H1 (cell line): Measurements from ENCODE around the gene HERC3. TPM values are rescaled to one million over a fixed set of nuclear protein-coding genes. Genes with fewer than 3 reads are reported as not detected.

Experiments used
- CTCF ChIA-PET: fragments of 300-600 bp; sonication (Branson Sonifier 250); formaldehyde crosslinking; loops from one replicate; lab custom pipeline; 2021; ENCODE audit not compliant: partially characterized antibody; lab: Charles Lee
- POLR2A ChIA-PET: fragments of 300-600 bp; sonication (Branson Sonifier 250); formaldehyde crosslinking; loops from one replicate; lab custom pipeline; 2021; ENCODE audit warnings: inconsistent platforms; ENCODE audit not compliant: partially characterized antibody; lab: Charles Lee
- DNase-seq, 2 experiments: peaks; one replicate each; pipeline versions ENCODE4 v3.0.0 to v3.0.0-alpha.2; 2010 to 2022; ENCODE audit warnings: low spot score in 2 of 2, low read depth in 1 of 2, mixed read lengths in 1 of 2
- FAIRE-seq: peaks from 2 replicates; lab custom pipeline; 2011; peaks lifted over from hg19 to GRCh38; lab: Jason Lieb, UNC
- H2AFZ ChIP-seq: 2 replicates; pipeline ENCODE4 v1.8.1; 2012; ENCODE audit warnings: low read length, inconsistent platforms
- H2AK5ac ChIP-seq: 2 replicates; pipeline ENCODE4 v1.6.1; 2013; ENCODE audit warnings: low read depth, low read length
- H2BK120ac ChIP-seq: replicated peaks from 2 replicates; pipeline ENCODE3; 2013; ENCODE audit warnings: low read depth, low read length, inconsistent platforms
- H2BK12ac ChIP-seq: 2 replicates; pipeline ENCODE4 v1.6.1; 2013; ENCODE audit warnings: low read depth, low read length
- H2BK15ac ChIP-seq: 2 replicates; pipeline ENCODE4 v1.6.1; 2013; ENCODE audit warnings: low read length
- H2BK20ac ChIP-seq: 2 replicates; pipeline ENCODE4 v1.6.1; 2013; ENCODE audit warnings: low read length
- H2BK5ac ChIP-seq: 2 replicates; pipeline ENCODE4 v1.6.1; 2013; ENCODE audit warnings: low read depth, low read length
- H3K14ac ChIP-seq: 2 replicates; pipeline ENCODE4 v1.6.1; 2013; ENCODE audit warnings: inconsistent platforms; ENCODE audit not compliant: insufficient read length
- H3K18ac ChIP-seq: 2 replicates; pipeline ENCODE4 v1.6.1; 2013; ENCODE audit warnings: low read length; ENCODE audit errors: extremely low read depth
- H3K23ac ChIP-seq: 2 replicates; pipeline ENCODE4 v1.6.1; 2013; ENCODE audit warnings: inconsistent platforms; ENCODE audit not compliant: insufficient read length
- H3K23me2 ChIP-seq: 2 replicates; pipeline ENCODE4 v1.6.1; 2013; ENCODE audit warnings: low read depth, low read length
- H3K27ac ChIP-seq: 2 replicates; pipeline ENCODE4 v1.6.1; 2011; ENCODE audit warnings: low read depth, low read length, inconsistent platforms
- H3K27me3 ChIP-seq, 4 experiments: replicated peaks in 1 of 4; 1 replicate in 1 of 4; 2 replicates in 3 of 4; pipeline versions ENCODE4 v1.6.1 to v1.8.1; 2011 to 2013; ENCODE audit warnings: low read length in 3 of 4, mild to moderate bottlenecking in 3 of 4, inconsistent platforms in 2 of 4, mixed read lengths in 2 of 4, moderate library complexity in 1 of 4; ENCODE audit not compliant: control insufficient read depth in 3 of 4, insufficient read depth in 3 of 4; ENCODE audit errors: extremely low read depth in 1 of 4
- H3K36me3 ChIP-seq, 4 experiments: 2 replicates each; pipeline versions ENCODE4 v1.6.1 to v1.8.1; 2011 to 2013; ENCODE audit warnings: mild to moderate bottlenecking in 4 of 4, low read length in 3 of 4, moderate library complexity in 2 of 4, control low read depth in 1 of 4, inconsistent platforms in 1 of 4; ENCODE audit not compliant: insufficient read depth in 4 of 4, control insufficient read depth in 2 of 4
- H3K4ac ChIP-seq: replicated peaks from 2 replicates; pipeline ENCODE3; 2013; ENCODE audit warnings: low read length, low read depth, mixed read lengths, inconsistent platforms; ENCODE audit not compliant: insufficient read length
- H3K4me1 ChIP-seq, 4 experiments: replicated peaks in 1 of 4; 1 replicate in 1 of 4; 2 replicates in 3 of 4; pipeline versions ENCODE4 v1.6.1 to v1.8.1; 2011 to 2013; ENCODE audit warnings: low read length in 3 of 4, inconsistent platforms in 2 of 4, mixed read lengths in 1 of 4; ENCODE audit not compliant: insufficient read depth in 4 of 4, control insufficient read depth in 3 of 4
- H3K4me2 ChIP-seq, 2 experiments: 2 replicates each; pipeline versions ENCODE4 v1.6.1 to v1.8.1; 2011 to 2013; ENCODE audit warnings: low read depth in 2 of 2, low read length in 2 of 2, control low read depth in 1 of 2, inconsistent platforms in 1 of 2, mild to moderate bottlenecking in 1 of 2; ENCODE audit not compliant: insufficient read depth in 1 of 2
- H3K4me3 ChIP-seq, 4 experiments: fragments of 200-600, 300-600 bp in 1 of 4; sonication (generic), shearing (Covaris generic), sonication (Bioruptor Twin) in 1 of 4; 2 replicates each; pipeline versions ENCODE4 v1.5.1 to v1.8.1; 2011 to 2016; ENCODE audit warnings: low read length in 4 of 4, low read depth in 3 of 4, control low read depth in 2 of 4, inconsistent platforms in 2 of 4, mild to moderate bottlenecking in 2 of 4, mixed read lengths in 1 of 4, moderate library complexity in 1 of 4; ENCODE audit not compliant: insufficient read depth in 2 of 4; ENCODE audit errors: extremely low read depth in 1 of 4
- H3K56ac ChIP-seq: replicated peaks from 2 replicates; pipeline ENCODE3; 2013; ENCODE audit warnings: low read depth, mild to moderate bottlenecking, mixed read lengths, low read length, inconsistent platforms; ENCODE audit not compliant: insufficient read length
- H3K79me1 ChIP-seq: 2 replicates; pipeline ENCODE4 v1.6.1; 2013; ENCODE audit warnings: low read depth, low read length, control low read depth
- H3K79me2 ChIP-seq, 2 experiments: 2 replicates each; pipeline versions ENCODE4 v1.6.1 to v1.8.1; 2012 to 2013; ENCODE audit warnings: low read length in 2 of 2, mild to moderate bottlenecking in 2 of 2, inconsistent platforms in 1 of 2; ENCODE audit not compliant: insufficient read depth in 2 of 2, control insufficient read depth in 1 of 2
- H3K9ac ChIP-seq, 4 experiments: replicated peaks in 1 of 4; 1 replicate in 1 of 4; 2 replicates in 3 of 4; pipeline versions ENCODE4 v1.6.1 to v1.8.1; 2011 to 2013; ENCODE audit warnings: low read depth in 3 of 4, low read length in 3 of 4, control low read depth in 2 of 4, mild to moderate bottlenecking in 2 of 4, moderate library complexity in 2 of 4, inconsistent platforms in 1 of 4; ENCODE audit errors: extremely low read depth in 1 of 4
- H3K9me3 ChIP-seq, 2 experiments: 2 replicates each; pipeline versions ENCODE4 v1.6.1 to v1.8.1; 2012 to 2013; ENCODE audit warnings: mild to moderate bottlenecking in 2 of 2, moderate library complexity in 2 of 2, control low read depth in 1 of 2, inconsistent platforms in 1 of 2, low read depth in 1 of 2, low read length in 1 of 2, mixed read lengths in 1 of 2; ENCODE audit not compliant: insufficient read depth in 2 of 2
- H4K20me1 ChIP-seq, 2 experiments: replicated peaks in 1 of 2; 2 replicates each; pipeline versions ENCODE3 to v1.8.1; 2011 to 2013; ENCODE audit warnings: inconsistent platforms in 2 of 2, low read length in 2 of 2, mild to moderate bottlenecking in 1 of 2; ENCODE audit not compliant: insufficient read depth in 2 of 2, control insufficient read depth in 1 of 2
- H4K5ac ChIP-seq: 2 replicates; pipeline ENCODE4 v1.6.1; 2013; ENCODE audit warnings: low read length, low read depth, mixed read lengths, inconsistent platforms; ENCODE audit not compliant: insufficient read length
- H4K8ac ChIP-seq: 2 replicates; pipeline ENCODE4 v1.8.0; 2013; ENCODE audit warnings: mild to moderate bottlenecking, moderate library complexity, low read length, inconsistent platforms; ENCODE audit not compliant: insufficient read depth; ENCODE audit errors: extremely low read depth
- H4K91ac ChIP-seq: replicated peaks from 2 replicates; pipeline ENCODE3; 2013; ENCODE audit warnings: low read length, mixed read lengths, inconsistent platforms; ENCODE audit not compliant: insufficient read length
- BACH1 ChIP-seq: IDR thresholded peaks from 2 replicates; pipeline ENCODE4 v1.6.1; 2012; ENCODE audit warnings: low read length, improper control_type of control experiment
- EGR1 ChIP-seq: IDR thresholded peaks from 2 replicates; pipeline ENCODE4 v1.6.1; 2011; ENCODE audit warnings: low read depth, low read length, borderline replicate concordance
- GTF2F1 ChIP-seq: IDR thresholded peaks from 2 replicates; pipeline ENCODE4 v1.6.1; 2012; ENCODE audit warnings: low read depth, low read length, improper control_type of control experiment, borderline replicate concordance
- JUN ChIP-seq: IDR thresholded peaks from 2 replicates; pipeline ENCODE4 v1.6.1; 2011; ENCODE audit warnings: low read depth, mild to moderate bottlenecking, improper control_type of control experiment, low read length
- KDM1A ChIP-seq: fragments of 200-600, 300-600 bp; sonication (generic); IDR thresholded peaks from 2 replicates; pipeline ENCODE4 v1.7.1; 2016; ENCODE audit warnings: mild to moderate bottlenecking, low read length, borderline replicate concordance
- SP1 ChIP-seq: IDR thresholded peaks from 2 replicates; pipeline ENCODE4 v1.6.1; 2011; ENCODE audit warnings: low read depth, low read length
- USF2 ChIP-seq: IDR thresholded peaks from 2 replicates; pipeline ENCODE4 v1.6.1; 2011; ENCODE audit warnings: low read length, improper control_type of control experiment
- WGBS, 2 experiments: shearing (Covaris generic) in 1 of 2; methylation state at CpG; one replicate each; pipeline versions ENCODE4 v1.1.6 to v1.1.7; 2013 to 2015; ENCODE audit warnings: low lambda C conversion rate in 2 of 2, mixed read lengths in 2 of 2, inconsistent platforms in 1 of 2, low coverage in 1 of 2, missing lambda C conversion rate in 1 of 2; ENCODE audit not compliant: insufficient replicate concordance in 2 of 2, insufficient coverage in 1 of 2, insufficient read length in 1 of 2; ENCODE audit errors: extremely low coverage in 1 of 2, missing lambda C conversion rate in 1 of 2; 5-methylcytosine and 5-hydroxymethylcytosine counted together
- polyA plus RNA-seq, 7 experiments: library from polyadenylated mRNA; depleted of rRNA in 3 of 7; stranded (reverse) in 5 of 7; unstranded in 2 of 7; fragments of >200 nt in 5 of 7; fragments of 200-250 nt in 2 of 7; gene quantifications; 1 replicate in 5 of 7; 2 replicates in 1 of 7; 4 replicates in 1 of 7; pipeline versions ENCODE4 v1.2.1 to v1.2.3, GENCODE V29; 2011 to 2013; ENCODE audit warnings: missing spikeins in 2 of 7, mixed read lengths in 2 of 7
- total RNA-seq: library from RNA; stranded (reverse); fragmentation: NEBNext Ultra II Directional; extraction: Animal tissue kit (Norgen Biotek cat#: 25700); gene quantifications from 2 replicates; pipeline ENCODE4 v1.2.1, GENCODE V29; 2021

The HERC3 gene
- total and polyA plus RNA-seq, 2 of the 8 experiments (the other 6 are each of a cell fraction or from before 2014, with no cell fraction given): 1.4 to 5.7 TPM

- Histone ChIP-seq H2AK5ac (no peak overlapping the region), H3K56ac (no peak overlapping the region), H2BK120ac (no peak overlapping the region), H3K4me3 (no peak overlapping the region), H4K5ac (no peak overlapping the region), H3K79me1 (no peaks in the 10 kb centered on the region), H3K4me1 (peaks cover 0 to 4% (median 1%) of the 10 kb centered on the region in 4 experiments; a peak in 2 of 7 replicates), H3K9me3 (peaks cover 0 to 3% of the 10 kb centered on the region in 2 experiments; a peak in 1 of 4 replicates), H4K91ac (no peak overlapping the region), H3K9ac (no peak overlapping the region), H4K8ac (no peak overlapping the region), H3K14ac (no peak overlapping the region), H3K79me2 (no peaks in the 10 kb centered on the region), H2BK20ac (no peak overlapping the region), H2BK5ac (no peak overlapping the region), H3K27ac (no peak overlapping the region), H2BK12ac (no peak overlapping the region), H3K4me2 (no peak overlapping the region), H3K18ac (no peak overlapping the region), H3K27me3 (no peaks in the 10 kb centered on the region), H2BK15ac (no peak overlapping the region), H3K23ac (no peak overlapping the region), H3K36me3 (peaks cover 0 to 3% (median 0%) of the 10 kb centered on the region in 4 experiments; a peak in 1 of 8 replicates), H4K20me1 (no peaks in the 10 kb centered on the region), H3K4ac (no peak overlapping the region), H2AFZ (no peak overlapping the region), H3K23me2 (no peaks in the 10 kb centered on the region)
- no peak for FAIRE-seq
- no peak for DNase-seq
- POLR2A ChIA-PET: interaction anchor here (1.2 kb wide), 1 partner anchor 9 kb away, joined by 3 read pairs; no protein-coding TSS in a partner anchor
- no peak for TF ChIP-seq KDM1A
- no peak for TF ChIP-seq EGR1
- TF ChIP-seq BACH1: no peak
- TF ChIP-seq USF2: no peak
- no peak for TF ChIP-seq GTF2F1
- TF ChIP-seq JUN: no peak
- TF ChIP-seq SP1: no peak
- CTCF ChIA-PET: no interaction called here
- 94% methylated on average over 10 of the region's 10 CpGs; no CpG with 5 or more reads in 1 of the 2 experiments for WGBS, 2 experiments
These were observed 130.0 kb downstream of the HERC3 start for GRCh38 chr4:88722276-88722780.
